HepG2 (cell line): Measurements from ENCODE around the gene LRIG3.
"Not testable (repeated sequence)": the region's sequence is repeated elsewhere in the genome, so short reads cannot be mapped to it uniquely, and the experiment has no call there.

Source experiments
- RAD21 ChIP-seq: fragments of 450-650 bp; formaldehyde crosslinking; IDR thresholded peaks from 2 replicates; pipeline ENCODE4 v1.5.0; 2020; ENCODE audit warnings: mild to moderate bottlenecking
- TF ChIP-seq, protein P1 (sequence below): sonication (generic); formaldehyde crosslinking; IDR thresholded peaks from 2 replicates; pipeline ENCODE4 v1.4.0; 2020; ENCODE audit warnings: missing genetic modification reagents

DNA sequence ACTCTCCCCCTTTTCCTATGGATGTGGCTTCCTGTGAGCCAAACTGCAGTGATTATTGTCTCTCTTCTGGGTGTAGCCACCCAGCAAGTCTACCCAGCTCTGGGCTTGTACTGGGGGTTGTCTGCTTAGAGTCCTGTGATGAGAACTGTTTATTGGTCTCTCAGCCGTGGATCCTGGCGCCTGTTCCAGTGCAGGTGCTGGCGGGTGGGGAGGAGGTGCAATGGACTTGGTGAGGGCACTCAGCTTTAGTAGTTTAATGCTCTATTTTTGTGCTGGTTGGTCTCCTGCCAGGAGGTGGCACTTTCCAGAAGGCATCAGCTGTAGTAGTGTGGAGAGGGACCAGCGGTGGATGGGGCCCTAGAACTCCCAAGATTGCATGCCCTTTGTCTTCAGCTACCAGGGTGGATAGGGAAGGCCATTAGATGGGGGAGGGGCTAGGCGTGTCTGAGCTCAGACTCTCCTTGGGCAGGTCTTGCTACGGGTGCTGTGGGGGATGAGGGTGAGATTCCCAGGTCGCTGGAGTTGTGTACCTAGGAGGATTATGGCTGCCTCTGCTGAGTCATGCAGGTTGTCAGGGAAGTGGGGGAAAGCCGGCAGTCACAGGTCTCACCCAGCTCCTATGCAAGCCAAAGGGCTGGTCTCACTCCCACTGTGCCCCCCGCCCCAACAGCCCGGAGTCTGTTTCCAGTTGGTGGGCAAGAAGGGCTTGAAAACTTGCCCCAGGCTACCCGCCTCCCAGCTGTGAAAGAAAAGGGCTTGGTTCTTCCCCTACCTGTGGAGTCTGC is 29.8 kb upstream of the LRIG3 start:
- TF ChIP-seq, protein P1, sequence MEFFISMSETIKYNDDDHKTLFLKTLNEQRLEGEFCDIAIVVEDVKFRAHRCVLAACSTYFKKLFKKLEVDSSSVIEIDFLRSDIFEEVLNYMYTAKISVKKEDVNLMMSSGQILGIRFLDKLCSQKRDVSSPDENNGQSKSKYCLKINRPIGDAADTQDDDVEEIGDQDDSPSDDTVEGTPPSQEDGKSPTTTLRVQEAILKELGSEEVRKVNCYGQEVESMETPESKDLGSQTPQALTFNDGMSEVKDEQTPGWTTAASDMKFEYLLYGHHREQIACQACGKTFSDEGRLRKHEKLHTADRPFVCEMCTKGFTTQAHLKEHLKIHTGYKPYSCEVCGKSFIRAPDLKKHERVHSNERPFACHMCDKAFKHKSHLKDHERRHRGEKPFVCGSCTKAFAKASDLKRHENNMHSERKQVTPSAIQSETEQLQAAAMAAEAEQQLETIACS, result not testable (repeated sequence)
- TF ChIP-seq RAD21, result not testable (repeated sequence)
